Esophagus squamous epithelium (tissue), 5 donors: ENCODE data around the gene PRKG1. TPM values are rescaled to one million over a fixed set of nuclear protein-coding genes. Genes with fewer than 3 reads are reported as not detected.

ENCODE experiments used
- DNase-seq: peaks from one replicate; lab custom pipeline; 2025; lab: John Stamatoyannopoulos, UW
- H3K27ac ChIP-seq, 4 donors: fragments of 200-600 bp; sonication (generic); one replicate each; pipeline ENCODE4 v1.5.1; 2016 to 2019; ENCODE audit warnings: mild to moderate bottlenecking in 1 of 4
- H3K27me3 ChIP-seq, 4 donors: fragments of 200-600 bp; sonication (generic); 1 replicate in 3 of 4; 2 replicates in 1 of 4; pipeline versions ENCODE4 v1.5.1 to v1.6.0; 2017 to 2021; ENCODE audit warnings: antibody characterized with exemption in 1 of 4
- H3K36me3 ChIP-seq, 3 donors: fragments of 200-600 bp; sonication (generic); one replicate each; pipeline ENCODE4 v1.5.1; 2016 to 2019
- H3K4me1 ChIP-seq, 3 donors: fragments of 200-600 bp; sonication (generic); one replicate each; pipeline ENCODE4 v1.5.1; 2017 to 2019
- H3K4me3 ChIP-seq, 4 donors: fragments of 200-600 bp; sonication (generic); 1 replicate in 3 of 4; 2 replicates in 1 of 4; pipeline ENCODE4 v1.5.1; 2016 to 2019; ENCODE audit warnings: mild to moderate bottlenecking in 2 of 4, moderate library complexity in 1 of 4
- H3K9me3 ChIP-seq, 3 donors: fragments of 200-600 bp; sonication (generic); one replicate each; pipeline ENCODE4 v1.5.1; 2016 to 2019
- CTCF ChIP-seq, 6 experiments: fragments of 450-650 bp in 4 of 6; fragments of 200-600 bp in 2 of 6; sonication (generic) in 2 of 6; IDR thresholded peaks; one replicate each; pipeline ENCODE4 v1.5.1; 2016 to 2019; ENCODE audit warnings: antibody characterized with exemption in 6 of 6, mild to moderate bottlenecking in 4 of 6, moderate library complexity in 4 of 6
- POLR2A ChIP-seq, 4 donors: fragments of 450-650 bp; IDR thresholded peaks; one replicate each; pipeline ENCODE4 v1.6.1; 2017; ENCODE audit warnings: antibody characterized with exemption in 4 of 4, mild to moderate bottlenecking in 4 of 4, moderate library complexity in 3 of 4
- WGBS, 2 donors: methylation state at CpG; one replicate each; pipeline ENCODE4 v1.1.5; 2018; 5-methylcytosine and 5-hydroxymethylcytosine counted together
- intact Hi-C: fragments of 100-400 bp; cut with DNase I; formaldehyde crosslinking; loops from one replicate; pipeline ENCODE4 v1.15.0; 2022
- total RNA-seq, 4 donors: library from RNA; depleted of rRNA; stranded (reverse); fragments of >200 nt; gene quantifications; one replicate each; pipeline ENCODE4 v1.1.0, GENCODE V29; 2016
- donor health status: DM: yes; HTN: yes; CAD: no.

Gene PRKG1
- total RNA-seq, 4 donors from 2014 or later: 2.0 to 10.9 (median 3.8) TPM

- no peaks in the 10 kb centered on the region for H3K36me3 ChIP-seq
- no peaks in the 10 kb centered on the region for H3K9me3 ChIP-seq
- WGBS, 2 donors: 50 to 60% methylated on average over 1 of the region's 1 CpG
- DNase-seq: no peak
- peaks cover 0 to 13% (median 0%) of the 10 kb centered on the region in 3 donors for H3K4me1 ChIP-seq
- H3K27me3 ChIP-seq: no peaks in the 10 kb centered on the region
- intact Hi-C loops: no loop called here
- H3K27ac ChIP-seq: no peak overlapping the region
- TF ChIP-seq POLR2A (IDR thresholded peaks at IDR 0.05) (no peak), CTCF (IDR thresholded peaks at IDR 0.05) (no peak)
- no peak overlapping the region for H3K4me3 ChIP-seq
Measured at GRCh38 chr10:52280051-52280450, 1205.8 kb downstream of the PRKG1 start.

- no peaks in the 10 kb centered on the region for H3K27me3 ChIP-seq
- H3K4me1 ChIP-seq: peaks cover 0 to 13% (median 0%) of the 10 kb centered on the region in 3 donors
- no peak for TF ChIP-seq POLR2A (IDR thresholded peaks at IDR 0.05)
- TF ChIP-seq CTCF (IDR thresholded peaks at IDR 0.05): no peak
- DNase-seq: no peak
- no peak overlapping the region for H3K4me3 ChIP-seq
- H3K36me3 ChIP-seq: no peaks in the 10 kb centered on the region
- no peaks in the 10 kb centered on the region for H3K9me3 ChIP-seq
- no peak overlapping the region for H3K27ac ChIP-seq
- 74 to 88% methylated on average over 2 of the region's 2 CpGs for WGBS, 2 donors
- intact Hi-C loops: no loop called here
Measured at GRCh38 chr10:52283174-52283573, 1208.9 kb downstream of the PRKG1 start.

GRCh38 chr10:52284416-52285013 is 1210.2 kb downstream of the PRKG1 start:
- no peak for DNase-seq
- Histone ChIP-seq H3K27ac (no peak overlapping the region), H3K4me1 (peaks cover 0 to 13% (median 0%) of the 10 kb centered on the region in 3 donors), H3K4me3 (no peak overlapping the region), H3K9me3 (no peaks in the 10 kb centered on the region), H3K36me3 (no peaks in the 10 kb centered on the region), H3K27me3 (no peaks in the 10 kb centered on the region)
- intact Hi-C loops: no loop called here
- 81 to 86% methylated on average over 2 of the region's 2 CpGs for WGBS, 2 donors
- TF ChIP-seq CTCF (IDR thresholded peaks at IDR 0.05): no peak
- no peak for TF ChIP-seq POLR2A (IDR thresholded peaks at IDR 0.05)

GRCh38 chr10:52287866-52288265 is 1213.6 kb downstream of the PRKG1 start:
- intact Hi-C loops: no loop called here
- Histone ChIP-seq H3K27ac (no peak overlapping the region), H3K27me3 (no peaks in the 10 kb centered on the region), H3K9me3 (no peaks in the 10 kb centered on the region), H3K36me3 (no peaks in the 10 kb centered on the region), H3K4me1 (no peaks in the 10 kb centered on the region), H3K4me3 (no peak overlapping the region)
- 78 to 84% methylated on average over 1 of the region's 1 CpG for whole genome bisulfite sequencing, 2 donors
- TF ChIP-seq CTCF (IDR thresholded peaks at IDR 0.05): no peak
- DNase-seq: no peak

GRCh38 chr10:52297747-52298146 is 1223.5 kb downstream of the PRKG1 start:
- H3K4me3 ChIP-seq: no peak overlapping the region
- no peaks in the 10 kb centered on the region for H3K27me3 ChIP-seq
- no peaks in the 10 kb centered on the region for H3K9me3 ChIP-seq
- TF ChIP-seq CTCF (IDR thresholded peaks at IDR 0.05): no peak
- no peak for TF ChIP-seq POLR2A (IDR thresholded peaks at IDR 0.05)
- no peak for DNase-seq
- intact Hi-C loops: no loop called here
- H3K27ac ChIP-seq: no peak overlapping the region
- WGBS, 2 donors: 70 to 71% methylated on average over 4 of the region's 4 CpGs
- no peaks in the 10 kb centered on the region for H3K4me1 ChIP-seq
- no peaks in the 10 kb centered on the region for H3K36me3 ChIP-seq
